ENCODE measurements around the gene WDR90.

The WDR90 gene

DNA sequence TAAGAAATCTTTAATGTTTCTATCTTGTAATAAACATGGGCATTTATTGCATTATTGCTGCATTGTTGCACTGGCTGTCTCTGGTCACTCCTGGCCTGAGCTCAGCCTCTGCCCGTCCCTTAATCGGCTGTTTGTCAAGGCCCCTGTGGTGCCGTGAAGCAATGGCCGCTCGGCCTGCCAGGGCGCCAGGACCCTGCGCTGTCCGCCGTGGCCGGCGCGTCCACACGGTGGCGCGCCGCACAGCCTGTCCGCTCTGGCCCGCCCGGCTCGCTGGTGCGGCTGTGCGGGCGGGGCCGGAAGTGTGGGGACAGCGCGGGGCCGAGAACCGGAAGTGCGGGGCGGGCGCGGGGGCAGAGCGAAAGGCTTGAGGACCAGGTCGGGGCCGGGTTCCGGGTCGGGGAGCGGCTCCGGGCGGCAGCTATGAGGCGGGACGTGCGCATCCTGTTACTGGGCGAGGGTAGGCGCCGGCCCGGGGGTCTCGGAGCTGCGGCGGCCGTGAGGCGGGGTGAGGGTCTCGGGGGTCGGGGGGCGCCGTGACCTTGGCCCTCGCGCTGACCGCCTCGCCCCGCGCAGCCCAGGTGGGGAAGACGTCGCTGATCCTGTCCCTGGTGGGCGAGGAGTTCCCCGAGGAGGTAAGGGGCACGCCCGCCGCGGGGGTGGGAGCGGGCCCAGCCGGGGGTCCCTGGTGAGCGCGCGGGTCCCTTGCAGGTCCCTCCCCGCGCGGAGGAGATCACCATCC lies 18.8 kb downstream of the WDR90 start, which contains the start of gene RHOT2 (continued):
- TF ChIP-seq ZNF530 (tag by site-specific recombination; IDR thresholded peaks at IDR 0.05; ENCODE audit: low read depth) (no peak), ZNF677 (tag by site-specific recombination; IDR thresholded peaks at IDR 0.05) (no peak), ZNF529 (tag by site-specific recombination; IDR thresholded peaks at IDR 0.05; ENCODE audit: insufficient replicate concordance) (no peak), ZNF174 (tag by site-specific recombination; IDR thresholded peaks at IDR 0.05) (no peak), MZF1 (tag by site-specific recombination; IDR thresholded peaks at IDR 0.05; ENCODE audit: borderline replicate concordance) (no peak), ZNF596 (tag by site-specific recombination; IDR thresholded peaks at IDR 0.05) (no peak), ZFHX2 (tag by site-specific recombination; conservative IDR thresholded peaks at IDR 0.05) (peak; percentile 75), YY2 (tag by site-specific recombination; IDR thresholded peaks at IDR 0.05) (no peak), ZNF514 (tag by site-specific recombination; IDR thresholded peaks at IDR 0.05) (no peak), SP2 (tag by site-specific recombination; IDR thresholded peaks at IDR 0.05) (peak; percentile 83), ZNF366 (tag by site-specific recombination; conservative IDR thresholded peaks at IDR 0.05) (no peak), ZNF544 (tag by site-specific recombination; IDR thresholded peaks at IDR 0.05) (no peak), ZNF350 (tag by site-specific recombination; IDR thresholded peaks at IDR 0.05) (no peak), IKZF3 (tag by site-specific recombination; IDR thresholded peaks at IDR 0.05) (0 out of 2 replicates have a peak, but pooled peaks have one; percentile 29), ZNF48 (tag by site-specific recombination; IDR thresholded peaks at IDR 0.05) (no peak), ZNF777 (tag by site-specific recombination; IDR thresholded peaks at IDR 0.05; ENCODE audit: borderline replicate concordance) (no peak), ZNF112 (tag by site-specific recombination; IDR thresholded peaks at IDR 0.05) (no peak), ZNF654 (tag by site-specific recombination; IDR thresholded peaks at IDR 0.05; ENCODE audit: low read depth) (no peak), SCRT2 (tag by site-specific recombination; IDR thresholded peaks at IDR 0.05) (peak; percentile 98), ZNF626 (tag by site-specific recombination; IDR thresholded peaks at IDR 0.05) (no peak; the same call in 1 of the 2 replicates)
- TF ChIP-seq, protein P1, sequence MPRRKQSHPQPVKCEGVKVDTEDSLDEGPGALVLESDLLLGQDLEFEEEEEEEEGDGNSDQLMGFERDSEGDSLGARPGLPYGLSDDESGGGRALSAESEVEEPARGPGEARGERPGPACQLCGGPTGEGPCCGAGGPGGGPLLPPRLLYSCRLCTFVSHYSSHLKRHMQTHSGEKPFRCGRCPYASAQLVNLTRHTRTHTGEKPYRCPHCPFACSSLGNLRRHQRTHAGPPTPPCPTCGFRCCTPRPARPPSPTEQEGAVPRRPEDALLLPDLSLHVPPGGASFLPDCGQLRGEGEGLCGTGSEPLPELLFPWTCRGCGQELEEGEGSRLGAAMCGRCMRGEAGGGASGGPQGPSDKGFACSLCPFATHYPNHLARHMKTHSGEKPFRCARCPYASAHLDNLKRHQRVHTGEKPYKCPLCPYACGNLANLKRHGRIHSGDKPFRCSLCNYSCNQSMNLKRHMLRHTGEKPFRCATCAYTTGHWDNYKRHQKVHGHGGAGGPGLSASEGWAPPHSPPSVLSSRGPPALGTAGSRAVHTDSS (tag by site-specific recombination; IDR thresholded peaks at IDR 0.05): no peak
- TF ChIP-seq, protein P2, sequence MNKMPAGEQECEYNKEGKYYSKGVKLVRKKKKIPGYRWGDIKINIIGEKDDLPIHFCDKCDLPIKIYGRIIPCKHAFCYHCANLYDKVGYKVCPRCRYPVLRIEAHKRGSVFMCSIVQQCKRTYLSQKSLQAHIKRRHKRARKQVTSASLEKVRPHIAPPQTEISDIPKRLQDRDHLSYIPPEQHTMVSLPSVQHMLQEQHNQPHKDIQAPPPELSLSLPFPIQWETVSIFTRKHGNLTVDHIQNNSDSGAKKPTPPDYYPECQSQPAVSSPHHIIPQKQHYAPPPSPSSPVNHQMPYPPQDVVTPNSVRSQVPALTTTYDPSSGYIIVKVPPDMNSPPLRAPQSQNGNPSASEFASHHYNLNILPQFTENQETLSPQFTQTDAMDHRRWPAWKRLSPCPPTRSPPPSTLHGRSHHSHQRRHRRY (tag by site-specific recombination; IDR thresholded peaks at IDR 0.05): no peak
- TF ChIP-seq, protein P3, sequence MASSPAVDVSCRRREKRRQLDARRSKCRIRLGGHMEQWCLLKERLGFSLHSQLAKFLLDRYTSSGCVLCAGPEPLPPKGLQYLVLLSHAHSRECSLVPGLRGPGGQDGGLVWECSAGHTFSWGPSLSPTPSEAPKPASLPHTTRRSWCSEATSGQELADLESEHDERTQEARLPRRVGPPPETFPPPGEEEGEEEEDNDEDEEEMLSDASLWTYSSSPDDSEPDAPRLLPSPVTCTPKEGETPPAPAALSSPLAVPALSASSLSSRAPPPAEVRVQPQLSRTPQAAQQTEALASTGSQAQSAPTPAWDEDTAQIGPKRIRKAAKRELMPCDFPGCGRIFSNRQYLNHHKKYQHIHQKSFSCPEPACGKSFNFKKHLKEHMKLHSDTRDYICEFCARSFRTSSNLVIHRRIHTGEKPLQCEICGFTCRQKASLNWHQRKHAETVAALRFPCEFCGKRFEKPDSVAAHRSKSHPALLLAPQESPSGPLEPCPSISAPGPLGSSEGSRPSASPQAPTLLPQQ (tag by site-specific recombination; IDR thresholded peaks at IDR 0.05): peak; percentile 42; the same call in 1 of the 2 replicates
- TF ChIP-seq, protein P4, sequence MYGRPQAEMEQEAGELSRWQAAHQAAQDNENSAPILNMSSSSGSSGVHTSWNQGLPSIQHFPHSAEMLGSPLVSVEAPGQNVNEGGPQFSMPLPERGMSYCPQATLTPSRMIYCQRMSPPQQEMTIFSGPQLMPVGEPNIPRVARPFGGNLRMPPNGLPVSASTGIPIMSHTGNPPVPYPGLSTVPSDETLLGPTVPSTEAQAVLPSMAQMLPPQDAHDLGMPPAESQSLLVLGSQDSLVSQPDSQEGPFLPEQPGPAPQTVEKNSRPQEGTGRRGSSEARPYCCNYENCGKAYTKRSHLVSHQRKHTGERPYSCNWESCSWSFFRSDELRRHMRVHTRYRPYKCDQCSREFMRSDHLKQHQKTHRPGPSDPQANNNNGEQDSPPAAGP (tag by site-specific recombination; IDR thresholded peaks at IDR 0.05): no peak
- TF ChIP-seq, protein P5, sequence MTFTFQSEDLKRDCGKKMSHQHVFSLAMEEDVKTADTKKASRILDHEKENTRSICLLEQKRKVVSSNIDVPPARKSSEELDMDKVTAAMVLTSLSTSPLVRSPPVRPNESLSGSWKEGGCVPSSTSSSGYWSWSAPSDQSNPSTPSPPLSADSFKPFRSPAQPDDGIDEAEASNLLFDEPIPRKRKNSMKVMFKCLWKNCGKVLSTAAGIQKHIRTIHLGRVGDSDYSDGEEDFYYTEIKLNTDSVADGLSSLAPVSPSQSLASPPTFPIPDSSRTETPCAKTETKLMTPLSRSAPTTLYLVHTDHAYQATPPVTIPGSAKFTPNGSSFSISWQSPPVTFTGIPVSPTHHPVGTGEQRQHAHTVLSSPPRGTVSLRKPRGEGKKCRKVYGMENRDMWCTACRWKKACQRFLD (tag by site-specific recombination; IDR thresholded peaks at IDR 0.05): no peak
- TF ChIP-seq, protein P6, sequence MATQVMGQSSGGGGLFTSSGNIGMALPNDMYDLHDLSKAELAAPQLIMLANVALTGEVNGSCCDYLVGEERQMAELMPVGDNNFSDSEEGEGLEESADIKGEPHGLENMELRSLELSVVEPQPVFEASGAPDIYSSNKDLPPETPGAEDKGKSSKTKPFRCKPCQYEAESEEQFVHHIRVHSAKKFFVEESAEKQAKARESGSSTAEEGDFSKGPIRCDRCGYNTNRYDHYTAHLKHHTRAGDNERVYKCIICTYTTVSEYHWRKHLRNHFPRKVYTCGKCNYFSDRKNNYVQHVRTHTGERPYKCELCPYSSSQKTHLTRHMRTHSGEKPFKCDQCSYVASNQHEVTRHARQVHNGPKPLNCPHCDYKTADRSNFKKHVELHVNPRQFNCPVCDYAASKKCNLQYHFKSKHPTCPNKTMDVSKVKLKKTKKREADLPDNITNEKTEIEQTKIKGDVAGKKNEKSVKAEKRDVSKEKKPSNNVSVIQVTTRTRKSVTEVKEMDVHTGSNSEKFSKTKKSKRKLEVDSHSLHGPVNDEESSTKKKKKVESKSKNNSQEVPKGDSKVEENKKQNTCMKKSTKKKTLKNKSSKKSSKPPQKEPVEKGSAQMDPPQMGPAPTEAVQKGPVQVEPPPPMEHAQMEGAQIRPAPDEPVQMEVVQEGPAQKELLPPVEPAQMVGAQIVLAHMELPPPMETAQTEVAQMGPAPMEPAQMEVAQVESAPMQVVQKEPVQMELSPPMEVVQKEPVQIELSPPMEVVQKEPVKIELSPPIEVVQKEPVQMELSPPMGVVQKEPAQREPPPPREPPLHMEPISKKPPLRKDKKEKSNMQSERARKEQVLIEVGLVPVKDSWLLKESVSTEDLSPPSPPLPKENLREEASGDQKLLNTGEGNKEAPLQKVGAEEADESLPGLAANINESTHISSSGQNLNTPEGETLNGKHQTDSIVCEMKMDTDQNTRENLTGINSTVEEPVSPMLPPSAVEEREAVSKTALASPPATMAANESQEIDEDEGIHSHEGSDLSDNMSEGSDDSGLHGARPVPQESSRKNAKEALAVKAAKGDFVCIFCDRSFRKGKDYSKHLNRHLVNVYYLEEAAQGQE (tag by site-specific recombination; IDR thresholded peaks at IDR 0.05): no peak
- TF ChIP-seq, protein P7, sequence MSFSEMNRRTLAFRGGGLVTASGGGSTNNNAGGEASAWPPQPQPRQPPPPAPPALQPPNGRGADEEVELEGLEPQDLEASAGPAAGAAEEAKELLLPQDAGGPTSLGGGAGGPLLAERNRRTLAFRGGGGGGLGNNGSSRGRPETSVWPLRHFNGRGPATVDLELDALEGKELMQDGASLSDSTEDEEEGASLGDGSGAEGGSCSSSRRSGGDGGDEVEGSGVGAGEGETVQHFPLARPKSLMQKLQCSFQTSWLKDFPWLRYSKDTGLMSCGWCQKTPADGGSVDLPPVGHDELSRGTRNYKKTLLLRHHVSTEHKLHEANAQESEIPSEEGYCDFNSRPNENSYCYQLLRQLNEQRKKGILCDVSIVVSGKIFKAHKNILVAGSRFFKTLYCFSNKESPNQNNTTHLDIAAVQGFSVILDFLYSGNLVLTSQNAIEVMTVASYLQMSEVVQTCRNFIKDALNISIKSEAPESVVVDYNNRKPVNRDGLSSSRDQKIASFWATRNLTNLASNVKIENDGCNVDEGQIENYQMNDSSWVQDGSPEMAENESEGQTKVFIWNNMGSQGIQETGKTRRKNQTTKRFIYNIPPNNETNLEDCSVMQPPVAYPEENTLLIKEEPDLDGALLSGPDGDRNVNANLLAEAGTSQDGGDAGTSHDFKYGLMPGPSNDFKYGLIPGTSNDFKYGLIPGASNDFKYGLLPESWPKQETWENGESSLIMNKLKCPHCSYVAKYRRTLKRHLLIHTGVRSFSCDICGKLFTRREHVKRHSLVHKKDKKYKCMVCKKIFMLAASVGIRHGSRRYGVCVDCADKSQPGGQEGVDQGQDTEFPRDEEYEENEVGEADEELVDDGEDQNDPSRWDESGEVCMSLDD (tag by site-specific recombination; IDR thresholded peaks at IDR 0.05): 0 out of 2 replicates have a peak, but pooled peaks have one; percentile 32

All from HEK293 (cell line).